Cardiac septum (tissue), 1 donor: Measurements from ENCODE around the gene CPNE4. TPM values are rescaled to one million over a fixed set of nuclear protein-coding genes. Genes with fewer than 3 reads are reported as not detected.

Experiments used
- DNase-seq: peaks from one replicate; pipeline ENCODE4 v3.0.0-alpha.2; 2020; ENCODE audit warnings: low spot score
- intact Hi-C: fragments of 100-400 bp; cut with DNase I; formaldehyde crosslinking; loops from one replicate; pipeline ENCODE4 v1.14.0; 2022
- total RNA-seq: library from RNA; stranded (reverse); fragmentation: NEBNext Ultra II Directional; extraction: Animal tissue kit (Norgen Biotek cat#: 25700); gene quantifications from one replicate; pipeline ENCODE4 v1.2.1, GENCODE V29; 2021
- donor health status: DM: no; HTN: no; CAD: no.

The CPNE4 gene
- total RNA-seq, 1 donor from 2014 or later = 7.4 TPM

GRCh38 chr3:131658115-131658514 lies 376.7 kb downstream of the CPNE4 start:
- intact Hi-C loops = no loop called here
- DNase-seq = no peak

- no peak for DNase-seq
- intact Hi-C loops = no loop called here
Observed at GRCh38 chr3:131655070-131655690, 379.6 kb downstream of the CPNE4 start.

- no peak for DNase-seq
- intact Hi-C loops = no loop called here
Observed at GRCh38 chr3:131645638-131646037, 389.2 kb downstream of the CPNE4 start.

- intact Hi-C loops = no loop called here
- no peak for DNase-seq
Observed at GRCh38 chr3:131636266-131636775, 398.5 kb downstream of the CPNE4 start.

GRCh38 chr3:131630807-131631206 lies 404.0 kb downstream of the CPNE4 start:
- intact Hi-C loops = no loop called here

GRCh38 chr3:131630097-131630496 lies 404.7 kb downstream of the CPNE4 start:
- no peak for DNase-seq
- intact Hi-C loops = no loop called here

More at GRCh38 chr3:131630807-131631206, 404.0 kb downstream of the CPNE4 start:
- DNase-seq = no peak

- no peak for DNase-seq
- intact Hi-C loops = no loop called here
Observed at GRCh38 chr3:131623431-131623830, 411.4 kb downstream of the CPNE4 start.

- DNase-seq = no peak
- intact Hi-C loops = no loop called here
Observed at GRCh38 chr3:131622726-131623125, 412.1 kb downstream of the CPNE4 start.

- no peak for DNase-seq
- intact Hi-C loops = no loop called here
Observed at GRCh38 chr3:131620977-131621376, 413.8 kb downstream of the CPNE4 start.

GRCh38 chr3:131619821-131620220 lies 415.0 kb downstream of the CPNE4 start:
- intact Hi-C loops = no loop called here
- no peak for DNase-seq

- no peak for DNase-seq
- intact Hi-C loops = no loop called here
Observed at GRCh38 chr3:131616719-131617118, 418.1 kb downstream of the CPNE4 start.

GRCh38 chr3:131612745-131613144 lies 422.1 kb downstream of the CPNE4 start:
- intact Hi-C loops = no loop called here

GRCh38 chr3:131610174-131610573 lies 424.6 kb downstream of the CPNE4 start:
- intact Hi-C loops = no loop called here
- no peak for DNase-seq

More at GRCh38 chr3:131612745-131613144, 422.1 kb downstream of the CPNE4 start:
- DNase-seq = no peak

- intact Hi-C loops = no loop called here
- no peak for DNase-seq
Observed at GRCh38 chr3:131608741-131609140, 426.1 kb downstream of the CPNE4 start.

- DNase-seq = no peak
- intact Hi-C loops = no loop called here
Observed at GRCh38 chr3:131608296-131608695, 426.5 kb downstream of the CPNE4 start.

GRCh38 chr3:131605916-131606315 lies 428.9 kb downstream of the CPNE4 start:
- intact Hi-C loops = no loop called here

GRCh38 chr3:131602011-131602779 lies 432.6 kb downstream of the CPNE4 start:
- intact Hi-C loops = no loop called here
- no peak for DNase-seq

More at GRCh38 chr3:131605916-131606315, 428.9 kb downstream of the CPNE4 start:
- DNase-seq = no peak

GRCh38 chr3:131597816-131598215 lies 437.0 kb downstream of the CPNE4 start:
- no peak for DNase-seq
- intact Hi-C loops = no loop called here

GRCh38 chr3:131596884-131597283 lies 437.9 kb downstream of the CPNE4 start:
- DNase-seq = no peak
- intact Hi-C loops = no loop called here

GRCh38 chr3:131591394-131592014 lies 443.3 kb downstream of the CPNE4 start:
- DNase-seq = no peak
- intact Hi-C loops = no loop called here
